ENCODE data around the gene RHOD. TPM values are rescaled to one million over a fixed set of nuclear protein-coding genes. Genes with fewer than 3 reads are reported as not detected.

Gene RHOD
- total and polyA plus RNA-seq, 12 donors = 21.9 to 103 (median 35.2) TPM

DNA sequence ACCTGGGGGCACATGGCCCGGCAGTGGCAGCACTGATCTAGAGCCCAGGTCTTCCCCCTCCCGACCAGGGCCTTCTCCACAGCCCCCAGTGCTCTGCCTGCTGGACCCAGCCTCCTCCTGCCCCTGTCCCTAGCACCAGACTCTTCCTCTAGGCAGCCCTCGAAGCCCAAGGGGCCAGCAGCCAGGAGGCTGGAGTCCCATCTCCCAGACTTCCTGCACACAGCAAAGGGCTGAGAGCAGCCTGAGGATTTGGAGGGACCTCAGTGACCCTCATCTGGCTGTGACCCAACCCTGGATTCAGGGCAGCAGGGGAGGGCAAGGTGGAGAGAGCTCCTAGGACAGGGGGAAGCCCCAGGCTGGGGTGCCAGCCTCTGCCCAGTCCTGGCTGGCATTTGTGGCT lies 3.0 kb downstream of the RHOD start:
- Histone ChIP-seq H3K36me3 (no peaks in the 10 kb centered on the region), H3K4me1 (peaks cover 14 to 42% (median 24%) of the 10 kb centered on the region in 9 donors), H3K4me3 (no peak overlapping the region), H3K27me3 (peaks cover 0 to 35% (median 0%) of the 10 kb centered on the region in 7 donors), H3K27ac (peak overlapping the region in 3 of 10 donors; percentile 14 to 33 (median 21)), H3K9me3 (no peaks in the 10 kb centered on the region)
- TF ChIP-seq, protein P1, sequence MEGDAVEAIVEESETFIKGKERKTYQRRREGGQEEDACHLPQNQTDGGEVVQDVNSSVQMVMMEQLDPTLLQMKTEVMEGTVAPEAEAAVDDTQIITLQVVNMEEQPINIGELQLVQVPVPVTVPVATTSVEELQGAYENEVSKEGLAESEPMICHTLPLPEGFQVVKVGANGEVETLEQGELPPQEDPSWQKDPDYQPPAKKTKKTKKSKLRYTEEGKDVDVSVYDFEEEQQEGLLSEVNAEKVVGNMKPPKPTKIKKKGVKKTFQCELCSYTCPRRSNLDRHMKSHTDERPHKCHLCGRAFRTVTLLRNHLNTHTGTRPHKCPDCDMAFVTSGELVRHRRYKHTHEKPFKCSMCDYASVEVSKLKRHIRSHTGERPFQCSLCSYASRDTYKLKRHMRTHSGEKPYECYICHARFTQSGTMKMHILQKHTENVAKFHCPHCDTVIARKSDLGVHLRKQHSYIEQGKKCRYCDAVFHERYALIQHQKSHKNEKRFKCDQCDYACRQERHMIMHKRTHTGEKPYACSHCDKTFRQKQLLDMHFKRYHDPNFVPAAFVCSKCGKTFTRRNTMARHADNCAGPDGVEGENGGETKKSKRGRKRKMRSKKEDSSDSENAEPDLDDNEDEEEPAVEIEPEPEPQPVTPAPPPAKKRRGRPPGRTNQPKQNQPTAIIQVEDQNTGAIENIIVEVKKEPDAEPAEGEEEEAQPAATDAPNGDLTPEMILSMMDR (IDR thresholded peaks at IDR 0.05) = no peak
- WGBS, 2 donors = 76 to 80% methylated on average over 3 of the region's 3 CpGs
- ATAC-seq (no peak), DNase-seq (no peak)
- intact Hi-C loops (cut with DNase I) = no loop called here

DNA sequence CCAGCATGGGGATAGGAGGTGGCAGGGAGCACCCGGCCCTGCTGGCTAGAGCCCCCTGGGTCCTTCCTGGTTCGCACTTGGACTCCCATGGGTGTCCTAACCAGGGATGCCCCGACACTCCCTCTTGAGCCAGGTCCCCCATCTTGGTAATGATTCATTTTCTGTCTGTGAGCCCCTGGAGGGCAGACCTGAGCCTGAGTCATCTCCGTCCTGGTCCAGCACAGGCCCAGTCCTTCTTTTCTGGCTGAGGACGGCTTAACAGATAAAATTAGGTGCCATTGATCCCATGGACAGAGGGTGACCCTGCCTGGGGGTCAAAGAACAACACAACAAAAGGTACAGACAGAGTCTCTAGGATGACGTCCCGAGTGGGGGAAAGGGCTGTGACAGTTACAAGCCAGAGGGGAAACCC lies 3.5 kb downstream of the RHOD start:
- Histone ChIP-seq H3K27ac (peak overlapping the region in 4 of 10 donors; percentile 14 to 33 (median 30)), H3K36me3 (no peaks in the 10 kb centered on the region), H3K27me3 (peaks cover 0 to 34% (median 0%) of the 10 kb centered on the region in 7 donors), H3K4me3 (no peak overlapping the region), H3K9me3 (no peaks in the 10 kb centered on the region), H3K4me1 (peaks cover 12 to 42% (median 20%) of the 10 kb centered on the region in 9 donors)
- DNase-seq (no peak), ATAC-seq (peak in 1 of 8 donors; percentile 7)
- TF ChIP-seq, protein P1 (IDR thresholded peaks at IDR 0.05) = no peak
- WGBS, 2 donors = 74 to 80% methylated on average over 7 of the region's 7 CpGs
- intact Hi-C loops (cut with DNase I) = no loop called here

DNA sequence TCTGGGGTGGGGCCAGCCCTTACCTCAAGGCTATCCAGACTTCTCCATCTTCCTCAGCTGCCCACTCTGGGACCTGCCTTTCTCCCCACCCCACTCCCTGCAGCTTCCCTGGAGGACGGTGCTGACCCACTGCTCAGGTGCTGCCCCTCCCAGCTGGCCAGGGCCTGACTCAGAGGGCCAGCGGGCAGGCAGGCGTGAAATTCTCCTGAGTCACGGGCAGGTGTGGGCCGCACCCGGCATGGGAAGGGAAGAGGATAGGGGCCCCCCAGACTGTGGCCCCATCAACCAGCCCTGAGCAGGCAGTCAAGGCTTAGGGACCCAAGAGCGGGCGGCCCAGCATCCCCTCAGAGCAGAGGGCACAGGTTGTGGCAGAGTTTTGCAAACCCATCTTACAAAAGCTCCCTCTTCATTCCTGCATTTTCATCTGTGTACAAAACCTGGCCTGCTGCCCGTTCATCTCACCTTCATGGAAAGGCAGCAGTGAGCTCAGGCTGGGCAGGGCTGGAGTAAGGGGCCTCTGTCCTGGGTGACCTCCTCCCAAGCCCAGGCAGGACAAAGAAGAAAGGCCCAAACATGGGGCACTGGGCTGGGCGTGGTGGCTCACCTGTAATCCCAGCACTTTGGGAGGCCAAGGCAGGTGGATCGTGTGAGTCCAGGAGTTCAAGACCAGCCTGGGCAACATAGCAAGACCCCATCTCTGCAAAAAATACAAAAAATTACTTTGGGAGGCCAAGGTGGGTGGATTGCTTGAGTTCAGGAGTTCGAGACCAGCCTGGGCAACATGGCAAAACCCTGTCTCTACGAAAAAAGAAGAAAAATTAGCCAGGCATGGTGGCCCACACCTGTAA lies 6.1 kb downstream of the RHOD start:
- DNase-seq (no peak), ATAC-seq (no peak)
- Histone ChIP-seq H3K9me3 (no peaks in the 10 kb centered on the region), H3K4me1 (peaks cover 0 to 27% (median 5%) of the 10 kb centered on the region in 9 donors), H3K4me3 (no peak overlapping the region), H3K27ac (no peak overlapping the region), H3K36me3 (no peaks in the 10 kb centered on the region), H3K27me3 (peaks cover 0 to 8% (median 0%) of the 10 kb centered on the region in 7 donors)
- TF ChIP-seq, protein P1 (IDR thresholded peaks at IDR 0.05) = no peak
- intact Hi-C loops (cut with DNase I) = no loop called here
- WGBS, 2 donors = 89 to 91% methylated on average over 13 of the region's 13 CpGs

DNA sequence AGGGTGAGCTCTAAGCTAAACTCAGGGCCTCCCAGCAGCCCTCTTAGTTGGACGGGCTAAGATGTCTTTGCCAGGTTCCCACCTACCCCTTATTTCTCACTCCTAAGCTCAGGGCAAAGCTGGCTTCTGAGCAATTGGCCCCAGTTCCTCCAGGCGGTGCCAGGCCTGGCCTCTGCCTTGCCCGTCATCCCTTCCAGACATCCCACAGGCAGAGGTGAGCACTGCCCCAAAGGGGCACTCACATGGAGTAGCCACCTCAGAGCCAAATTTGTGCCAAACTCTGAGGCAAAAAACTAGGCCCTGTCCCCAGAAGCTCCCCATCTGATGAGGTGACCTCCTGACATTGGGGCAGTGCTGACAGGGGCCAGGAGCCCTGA lies 9.7 kb downstream of the RHOD start:
- Histone ChIP-seq H3K27me3 (peaks cover 0 to 3% (median 0%) of the 10 kb centered on the region in 7 donors), H3K27ac (peak overlapping the region in 3 of 10 donors; percentile 26 to 61 (median 40)), H3K4me1 (peaks cover 0 to 19% (median 2%) of the 10 kb centered on the region in 9 donors), H3K9me3 (no peaks in the 10 kb centered on the region), H3K4me3 (no peak overlapping the region), H3K36me3 (no peaks in the 10 kb centered on the region)
- ATAC-seq (peak in 6 of 8 donors; percentile 39 to 63 (median 51)), DNase-seq (no peak)
- intact Hi-C loops (cut with DNase I) = no loop called here
- whole genome bisulfite sequencing, 2 donors = 56 to 78% methylated on average over 3 of the region's 3 CpGs
- TF ChIP-seq, protein P1 (IDR thresholded peaks at IDR 0.05) = no peak

Measured in heart right ventricle (tissue), 16 donors.